ENCODE data around the gene ZNF611.
"Not testable (repeated sequence)": the region's sequence is repeated elsewhere in the genome, so short reads cannot be mapped to it uniquely, and the experiment has no call there.

The ZNF611 gene

DNA sequence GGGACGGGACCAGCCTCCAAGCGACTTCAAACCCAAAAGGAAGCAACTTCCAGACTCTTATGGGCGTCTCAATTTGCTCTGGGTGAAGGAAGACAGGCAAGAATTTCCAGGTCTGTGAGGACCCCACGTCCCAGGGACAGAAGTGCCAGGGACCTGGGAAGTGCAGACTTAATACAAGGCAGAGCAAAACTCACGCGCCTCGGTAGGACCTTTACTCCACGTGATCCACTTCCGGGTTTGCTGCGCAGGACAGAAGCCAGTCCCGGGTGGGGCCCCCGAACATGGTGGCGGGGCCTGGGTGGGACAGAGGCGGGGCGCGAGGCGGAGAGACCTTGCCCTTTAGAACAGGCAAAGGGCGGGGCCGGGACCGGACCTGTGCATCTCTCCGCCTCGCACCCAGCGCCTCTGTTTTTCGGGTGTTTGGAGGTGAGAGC lies 9.3 kb downstream of the ZNF611 start:
- H3K4me3 ChIP-seq (ENCODE audit: low read length) = no peak overlapping the region
- no peak for TF ChIP-seq ZNF274 (IDR thresholded peaks at IDR 0.05; ENCODE audit: low read depth, low read length)

DNA sequence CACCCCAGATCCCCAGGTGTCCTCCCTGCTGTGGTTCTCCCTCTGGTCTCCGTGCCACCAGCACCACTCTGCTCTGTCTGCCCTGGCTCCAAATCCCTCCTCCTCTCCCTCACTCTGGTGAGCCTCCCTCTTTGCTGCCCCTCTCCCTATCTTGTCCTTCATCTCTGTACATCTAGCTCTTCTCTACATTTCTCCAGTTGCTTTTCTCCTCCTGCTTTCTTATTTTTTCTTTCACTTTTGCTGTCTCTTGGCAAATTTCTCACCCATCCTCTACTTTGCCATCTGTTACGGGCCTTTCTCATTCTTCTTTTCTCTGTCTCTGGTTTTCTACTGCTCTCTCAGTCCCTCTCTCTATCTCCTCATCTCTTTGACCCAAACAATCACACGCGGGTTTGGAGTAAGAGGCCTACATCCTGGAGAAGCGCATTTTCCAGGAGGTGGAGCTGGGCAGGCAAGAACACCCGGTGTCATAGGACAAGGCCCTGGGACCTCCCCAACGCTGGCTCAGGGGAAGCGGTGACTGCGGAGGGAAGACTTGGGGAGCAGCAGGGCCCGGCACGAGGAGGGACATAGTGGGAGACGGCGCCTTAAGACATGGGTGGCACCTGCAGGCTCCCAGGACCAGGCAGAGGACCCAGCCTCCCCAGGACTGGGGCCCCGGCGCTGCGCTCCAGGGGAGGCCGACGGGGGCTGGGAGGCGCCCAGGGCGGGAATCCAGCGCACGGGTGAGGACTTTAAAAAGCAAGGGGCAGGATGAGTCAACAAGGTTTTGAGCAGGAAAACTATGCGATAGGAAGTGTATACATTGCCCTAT lies 9.9 kb downstream of the ZNF611 start:
- no peak overlapping the region for H3K4me3 ChIP-seq (ENCODE audit: low read length)
- no peak for TF ChIP-seq ZNF274 (IDR thresholded peaks at IDR 0.05; ENCODE audit: low read depth, low read length)

DNA sequence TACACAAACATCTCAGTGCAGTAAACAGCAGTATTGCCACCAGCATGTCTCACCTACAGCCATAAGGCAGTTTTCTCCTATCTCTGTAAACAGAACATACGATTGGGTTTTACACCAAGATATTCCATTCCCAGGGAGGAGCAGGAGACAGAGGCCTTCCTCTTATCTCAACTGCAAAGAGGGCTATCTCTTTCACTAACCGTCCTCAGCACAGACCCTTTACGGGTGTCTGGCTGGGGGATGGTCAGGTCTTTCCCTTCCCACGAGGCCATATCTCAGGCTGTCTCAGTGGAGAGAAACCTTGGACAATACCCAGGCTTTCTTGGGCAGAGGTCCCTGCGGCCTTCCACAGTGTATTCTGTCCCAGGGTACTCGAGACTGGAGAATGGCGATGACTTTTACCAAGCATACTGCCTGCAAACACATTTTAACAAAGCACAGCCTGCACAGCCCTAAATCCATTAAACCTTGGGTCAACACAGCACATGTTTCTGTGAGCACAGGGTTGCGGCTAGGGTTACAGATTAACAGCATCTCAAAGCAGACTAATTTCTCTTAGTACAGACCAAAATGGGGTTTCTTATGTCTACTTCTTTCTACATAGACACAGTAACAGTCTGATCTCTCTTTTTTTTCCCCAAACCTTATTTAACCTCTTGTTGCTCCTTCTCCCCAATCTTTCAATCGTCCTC lies 10.8 kb downstream of the ZNF611 start:
- H3K4me3 ChIP-seq (ENCODE audit: low read length) = not testable (repeated sequence)

DNA sequence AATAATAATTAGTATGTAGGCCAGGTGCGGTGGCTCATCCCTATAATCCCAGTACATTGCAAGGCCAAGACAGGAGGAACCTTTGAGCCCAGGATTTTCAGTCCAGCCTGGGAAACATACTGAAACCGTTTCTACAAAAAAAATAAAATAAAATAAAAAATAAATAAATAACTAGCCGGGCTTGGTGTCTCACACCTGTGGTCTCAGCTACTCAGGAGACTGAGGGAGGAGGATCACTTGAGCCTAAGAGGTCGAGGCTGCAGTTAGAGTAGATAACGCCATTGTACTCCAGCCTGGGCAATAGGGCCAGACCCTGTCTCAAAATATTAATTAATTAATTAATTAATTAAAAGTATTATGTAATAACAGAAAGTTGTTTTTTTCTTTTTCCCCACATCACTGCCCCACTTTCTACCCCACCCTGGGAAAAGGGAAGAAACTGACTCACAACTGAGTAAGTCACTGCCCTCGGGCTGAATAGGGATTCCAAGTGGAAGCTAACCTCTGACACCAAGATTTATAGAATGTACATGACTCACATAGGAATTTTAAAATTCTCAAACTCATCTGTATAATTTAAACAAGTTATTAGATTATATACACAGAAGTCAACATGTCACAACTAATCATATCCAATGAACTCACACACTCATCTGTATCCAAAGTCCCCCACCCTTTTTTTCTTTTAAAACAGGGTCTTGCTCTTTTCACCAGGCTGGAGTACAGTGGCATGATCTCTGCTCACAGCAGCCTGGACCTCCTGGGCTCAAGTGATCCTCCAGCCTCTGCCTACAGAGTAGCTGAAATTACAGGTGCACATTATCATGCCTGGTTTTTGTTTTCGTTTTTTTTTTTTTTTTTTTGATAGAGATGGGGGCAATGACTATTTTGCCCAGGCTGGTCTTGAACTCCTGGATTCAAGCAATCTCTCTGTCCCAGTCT lies 12.5 kb downstream of the ZNF611 start:
- H3K4me3 ChIP-seq (ENCODE audit: low read length) = no peak overlapping the region
- no peak for TF ChIP-seq ZNF274 (IDR thresholded peaks at IDR 0.05; ENCODE audit: low read depth, low read length)

DNA sequence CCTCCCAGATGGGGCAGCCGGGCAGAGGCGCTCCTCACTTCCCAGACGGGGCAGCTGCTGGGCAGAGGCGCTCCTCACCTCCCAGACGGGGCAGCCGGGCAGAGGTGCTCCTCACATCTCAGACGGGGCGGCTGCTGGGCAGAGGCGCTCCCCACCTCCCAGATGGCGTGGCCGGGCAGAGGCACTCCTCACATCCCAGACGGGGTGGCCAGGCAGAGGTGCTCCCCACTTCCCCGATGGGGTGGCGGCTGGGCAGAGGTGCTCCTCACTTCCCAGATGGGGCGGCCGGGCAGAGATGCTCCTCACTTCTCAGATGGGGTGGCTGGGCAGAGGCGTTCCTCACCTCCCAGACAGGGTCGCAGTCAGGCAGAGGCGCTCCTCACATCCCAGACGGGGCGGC lies 14.3 kb downstream of the ZNF611 start:
- not testable (repeated sequence) for H3K4me3 ChIP-seq (ENCODE audit: low read length)

DNA sequence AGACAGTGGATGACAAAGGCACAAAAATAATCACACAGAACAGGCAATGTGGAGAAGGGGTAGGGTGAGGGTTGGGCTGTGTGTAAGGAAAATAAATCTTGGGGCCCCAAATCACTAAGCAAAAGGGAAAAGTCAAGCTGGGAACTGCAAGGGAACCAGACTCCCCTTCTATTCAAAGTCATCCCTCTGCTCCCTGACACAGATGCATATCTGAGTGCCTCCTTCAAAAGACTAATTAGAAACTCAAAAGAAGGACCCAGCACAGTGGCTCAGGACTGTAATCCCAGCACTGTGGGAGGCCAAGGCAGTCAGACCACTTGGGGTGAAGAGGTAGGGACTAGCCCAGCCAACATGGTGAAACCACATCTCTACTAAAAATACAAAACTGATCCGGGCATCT lies 18.3 kb downstream of the ZNF611 start:
- no peak for TF ChIP-seq ZNF274 (IDR thresholded peaks at IDR 0.05; ENCODE audit: low read depth, low read length)
- H3K4me3 ChIP-seq (ENCODE audit: low read length) = no peak overlapping the region

DNA sequence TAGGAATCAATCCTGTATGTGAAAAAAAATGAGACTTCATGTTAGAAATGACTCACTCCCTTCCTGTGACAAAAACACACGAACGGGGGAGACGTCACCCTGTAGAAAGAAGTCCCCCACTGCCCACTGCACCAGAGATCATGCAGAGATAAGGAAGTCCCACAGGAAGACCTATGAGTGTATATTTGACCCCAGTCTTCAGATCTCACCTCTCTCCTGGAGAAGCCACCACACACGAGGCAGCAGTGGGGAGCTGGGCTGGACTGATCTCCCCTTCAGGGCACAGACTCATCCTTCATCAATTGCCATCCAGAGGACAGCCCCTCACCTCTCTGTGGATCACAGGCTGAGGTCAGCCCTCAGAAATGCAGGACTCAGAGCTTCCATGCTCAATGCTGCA lies 18.9 kb downstream of the ZNF611 start:
- H3K4me3 ChIP-seq (ENCODE audit: low read length) = not testable (repeated sequence)

DNA sequence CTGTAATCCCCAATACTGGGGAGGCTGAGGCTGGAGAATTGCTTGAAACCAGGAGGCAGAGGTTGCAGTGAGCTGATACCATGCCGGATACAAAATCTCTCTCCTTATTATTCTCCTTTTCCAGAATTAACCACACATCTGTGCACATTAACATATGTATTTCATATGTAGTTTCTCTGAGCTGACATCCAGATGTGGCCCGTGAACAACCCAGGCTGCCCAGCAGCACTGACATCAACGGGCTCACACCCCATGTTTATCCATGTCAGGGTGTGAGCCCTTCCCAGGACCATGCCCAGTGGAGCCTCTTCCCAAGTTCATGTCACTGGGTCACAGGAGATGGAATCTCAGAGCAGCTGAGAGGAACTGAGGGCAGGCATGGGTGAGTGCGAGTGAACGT lies 19.5 kb downstream of the ZNF611 start:
- not testable (repeated sequence) for H3K4me3 ChIP-seq (ENCODE audit: low read length)

DNA sequence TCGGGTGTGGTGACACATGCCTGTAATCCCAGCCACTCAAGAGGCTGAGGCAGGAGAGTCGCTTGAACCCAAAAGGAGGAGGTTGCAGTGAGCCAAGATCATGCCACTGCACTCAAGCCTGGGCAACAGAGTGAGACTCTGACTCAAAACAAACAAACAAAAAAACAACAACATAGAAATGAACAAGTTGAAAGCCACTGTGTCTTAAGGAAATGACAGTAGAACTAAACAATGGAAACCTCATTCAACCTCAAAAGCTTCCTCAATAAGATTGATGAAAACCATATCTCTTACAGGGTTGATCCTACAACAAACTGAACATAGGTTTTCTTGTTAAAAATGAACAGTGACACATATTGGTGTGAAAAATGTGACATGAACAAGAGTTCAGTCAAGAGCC lies 21.8 kb downstream of the ZNF611 start:
- not testable (repeated sequence) for H3K4me3 ChIP-seq (ENCODE audit: low read length)

DNA sequence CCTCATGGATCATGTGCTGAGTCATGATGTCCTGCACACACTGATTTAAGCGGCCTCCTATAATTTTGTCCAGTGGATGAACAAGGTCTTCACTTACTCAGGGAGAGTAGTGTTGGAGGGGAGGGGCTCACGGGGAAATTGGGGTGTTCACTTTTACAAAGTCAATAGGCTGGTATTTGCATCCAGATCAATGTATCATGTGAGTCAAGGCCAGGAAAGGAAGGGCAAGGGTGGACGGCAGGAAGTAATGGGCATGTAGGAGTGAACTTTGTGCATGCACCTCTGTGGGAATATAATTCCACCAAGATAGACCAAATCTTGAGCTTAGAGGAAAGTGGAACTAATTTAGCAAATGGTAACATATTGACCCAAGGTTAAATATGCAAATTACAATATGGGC lies 23.2 kb downstream of the ZNF611 start:
- not testable (repeated sequence) for H3K4me3 ChIP-seq (ENCODE audit: low read length)

DNA sequence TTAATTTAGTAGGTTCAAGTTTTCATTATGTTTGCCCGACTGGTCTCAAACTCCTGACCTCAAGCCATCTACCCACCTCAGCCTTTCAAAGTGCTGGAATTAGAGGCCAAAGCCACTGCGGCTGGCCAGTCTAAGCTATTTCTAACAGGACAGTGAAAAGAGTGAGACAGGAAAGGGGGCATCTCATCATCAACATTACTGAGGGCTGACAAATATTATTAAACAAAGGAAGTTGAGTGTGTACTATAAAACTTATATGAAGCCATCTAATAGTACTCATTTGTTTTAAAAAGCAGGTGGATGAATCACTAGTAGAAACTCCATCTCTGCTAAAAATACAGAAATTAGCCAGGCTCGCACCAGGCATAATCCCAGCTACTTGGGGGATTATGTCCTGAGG lies 24.3 kb downstream of the ZNF611 start:
- no peak for TF ChIP-seq ZNF274 (IDR thresholded peaks at IDR 0.05; ENCODE audit: low read depth, low read length)
- H3K4me3 ChIP-seq (ENCODE audit: low read length) = no peak overlapping the region

DNA sequence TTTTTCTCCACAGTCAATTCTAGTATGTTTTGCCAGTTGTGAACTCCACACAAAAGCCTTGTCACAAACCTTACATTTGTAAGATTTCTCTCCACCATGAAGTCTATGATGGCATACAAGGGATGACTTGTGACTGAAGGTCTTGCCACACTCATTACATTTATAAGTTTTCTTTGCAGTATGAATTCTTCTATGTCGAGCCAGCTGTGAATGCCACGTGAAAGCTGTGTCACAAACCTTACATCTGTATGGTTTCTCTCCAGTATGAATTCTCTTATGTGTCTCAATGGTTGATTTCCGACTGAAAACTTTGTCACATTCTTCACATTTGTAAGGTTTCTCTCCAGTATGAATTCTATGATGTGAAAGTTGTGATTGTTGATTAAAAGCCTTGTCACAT lies 29.2 kb downstream of the ZNF611 start:
- not testable (repeated sequence) for H3K4me3 ChIP-seq (ENCODE audit: low read length)

DNA sequence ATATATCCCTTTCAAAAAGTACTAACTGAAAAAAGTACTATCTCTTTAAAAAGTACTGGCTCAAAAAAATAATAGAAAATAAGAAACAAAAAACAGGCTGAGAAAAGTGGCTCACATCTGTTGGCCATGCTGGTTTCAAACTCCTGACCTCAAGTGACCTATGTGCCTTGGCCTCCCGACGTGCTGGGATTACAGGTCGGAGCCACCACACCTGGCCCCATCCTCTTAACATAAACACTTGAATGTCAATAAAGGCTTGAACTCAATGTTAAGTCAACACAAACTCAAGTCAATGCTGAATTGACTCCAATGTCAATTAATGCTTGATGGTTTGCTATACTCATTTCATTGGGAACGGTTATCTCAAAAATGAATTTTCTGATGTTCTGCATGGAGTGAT lies 30.9 kb downstream of the ZNF611 start:
- TF ChIP-seq ZNF274 (IDR thresholded peaks at IDR 0.05; ENCODE audit: low read depth, low read length) = no peak
- no peak overlapping the region for H3K4me3 ChIP-seq (ENCODE audit: low read length)

DNA sequence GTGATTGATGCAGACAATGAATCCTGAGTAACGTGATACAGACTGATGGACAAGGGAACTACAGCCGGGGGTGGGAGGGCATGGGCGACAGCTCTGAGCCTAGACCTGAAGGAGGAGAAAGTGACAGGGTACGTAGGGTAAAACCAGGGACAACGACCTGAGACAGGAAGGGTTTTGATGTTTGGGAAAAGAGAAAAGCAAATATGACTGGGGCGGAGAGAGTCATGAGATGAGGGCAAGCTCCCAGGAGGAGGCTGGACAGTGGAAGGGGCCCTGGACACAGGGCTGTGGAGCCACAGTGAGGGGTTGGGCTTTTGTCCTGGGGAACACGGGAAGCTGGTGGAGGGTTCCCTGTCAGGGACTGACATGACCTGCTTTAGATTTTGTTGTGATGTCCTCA lies 34.2 kb downstream of the ZNF611 start:
- no peak for TF ChIP-seq ZNF274 (IDR thresholded peaks at IDR 0.05; ENCODE audit: low read depth, low read length)
- no peak overlapping the region for H3K4me3 ChIP-seq (ENCODE audit: low read length)

DNA sequence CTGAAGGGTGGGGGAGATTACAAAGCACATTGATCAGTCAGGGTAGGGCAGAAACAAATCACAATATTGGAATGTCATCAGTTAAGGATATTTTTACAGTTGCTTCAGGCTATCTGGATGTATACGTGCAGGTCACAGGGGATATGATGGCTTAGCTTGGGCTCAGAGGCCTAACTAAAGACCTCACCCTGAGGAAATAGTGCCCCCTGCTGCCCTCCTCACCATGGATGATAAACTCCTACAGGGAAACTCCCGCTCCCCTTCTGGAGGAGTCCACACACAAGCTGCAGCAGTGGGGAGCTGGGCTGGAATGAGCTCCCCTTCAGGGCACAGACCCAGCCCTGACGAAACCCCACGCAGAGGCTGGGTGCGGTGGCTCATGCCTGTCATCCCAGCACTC lies 35.3 kb downstream of the ZNF611 start:
- not testable (repeated sequence) for H3K4me3 ChIP-seq (ENCODE audit: low read length)

All from GM08714 (cell line).